ENCODE results near the gene EPHA10. TPM values are rescaled to one million over a fixed set of nuclear protein-coding genes. Genes with fewer than 3 reads are reported as not detected.

Gene EPHA10
- total RNA-seq, 2 donors from 2014 or later = 0.14 to 3.0 TPM

DNA sequence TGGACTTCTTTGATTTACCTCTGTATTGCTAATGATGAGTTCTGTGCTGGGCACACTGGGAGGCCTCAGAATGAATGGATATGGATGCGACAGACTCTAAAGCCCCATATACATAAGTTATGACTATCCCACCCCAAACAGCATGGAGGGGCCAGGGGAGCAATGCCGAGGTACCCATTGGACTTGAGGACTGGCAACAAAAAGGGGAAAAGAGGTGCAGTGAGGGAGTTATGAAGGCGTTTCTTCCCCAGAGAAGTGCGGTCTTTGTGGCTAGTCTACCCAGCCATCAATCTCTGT, 87.8 kb downstream of the EPHA10 start:
- DNase-seq (ENCODE audit: low spot score in 2 of 2) = no peak
- H3K36me3 Mint-ChIP-seq = no peaks in the 10 kb centered on the region
- peak overlapping the region in 1 of 2 donors; percentile 52 for H3K27ac Mint-ChIP-seq
- ATAC-seq = no peak
- H3K9me3 Mint-ChIP-seq = no peaks in the 10 kb centered on the region

DNA sequence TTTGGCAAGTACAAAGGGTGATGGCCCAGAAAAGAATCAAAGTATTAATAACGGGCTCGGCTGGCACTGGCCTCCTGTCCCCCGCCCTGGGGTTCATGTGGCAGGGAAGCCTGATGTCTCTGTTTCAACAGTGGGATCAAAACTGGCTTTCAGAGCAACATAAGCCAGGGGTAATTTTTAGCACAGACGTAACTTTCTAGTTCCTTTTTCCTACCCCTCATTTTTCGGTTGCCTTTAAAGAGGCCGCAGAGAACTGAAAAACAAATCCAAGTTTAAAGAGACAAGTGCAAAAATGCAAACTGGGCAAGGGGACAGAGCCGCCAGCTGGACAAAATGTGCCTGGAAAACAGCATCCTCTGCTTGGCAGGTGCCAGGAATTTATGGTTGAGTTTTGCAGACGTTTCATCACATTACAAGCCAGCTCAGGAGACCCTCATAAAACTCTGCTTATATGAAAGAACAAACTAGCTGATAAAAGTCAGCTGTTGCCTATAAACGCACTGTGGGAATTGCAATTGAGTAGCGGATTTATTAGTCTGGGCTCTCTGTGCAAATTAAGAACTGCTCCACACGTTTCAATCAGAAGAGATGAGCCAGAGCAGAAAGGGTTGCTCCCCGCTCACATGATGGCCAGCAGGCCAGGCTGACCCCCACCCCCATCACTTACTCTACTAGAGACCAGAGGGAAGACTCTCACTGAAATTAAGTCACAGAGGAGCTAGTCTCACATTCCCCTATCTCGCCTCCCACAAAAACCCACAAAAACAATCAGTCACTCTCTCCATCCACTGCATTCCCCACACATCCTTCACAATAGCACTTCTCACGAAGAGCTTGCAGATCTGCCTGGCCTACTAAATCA, 88.4 kb downstream of the EPHA10 start:
- DNase-seq (ENCODE audit: low spot score in 2 of 2) (no peak), ATAC-seq (no peak)
- H3K27ac Mint-ChIP-seq = no peak overlapping the region
- no peaks in the 10 kb centered on the region for H3K36me3 Mint-ChIP-seq
- no peaks in the 10 kb centered on the region for H3K9me3 Mint-ChIP-seq

DNA sequence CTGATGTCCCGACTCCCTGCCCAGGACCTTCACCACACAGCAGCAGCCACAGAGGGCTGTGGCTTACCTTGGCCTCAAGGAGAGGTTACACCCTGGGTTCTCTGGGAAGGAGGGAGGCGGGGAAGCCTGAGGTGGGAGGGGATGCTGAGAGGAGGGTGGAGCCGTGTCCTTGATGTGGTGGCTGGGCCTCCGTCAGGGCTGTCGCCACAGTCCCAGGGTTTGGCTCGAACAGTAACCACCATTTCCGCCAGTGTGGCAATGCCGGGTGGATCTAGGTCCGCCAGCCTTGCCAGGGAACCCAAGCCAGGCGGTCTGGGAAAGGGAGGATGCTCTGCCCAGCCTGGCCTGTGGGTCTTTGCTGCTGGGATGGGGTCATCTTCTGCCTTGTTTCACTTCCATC, 91.0 kb downstream of the EPHA10 start:
- Mint-ChIP-seq H3K9me3 (no peaks in the 10 kb centered on the region), H3K36me3 (no peaks in the 10 kb centered on the region), H3K27ac (peak overlapping the region; percentile 21 to 25)
- peak; percentile 95 for ATAC-seq
- peak; percentile 57 to 78 for DNase-seq (ENCODE audit: low spot score in 2 of 2)

DNA sequence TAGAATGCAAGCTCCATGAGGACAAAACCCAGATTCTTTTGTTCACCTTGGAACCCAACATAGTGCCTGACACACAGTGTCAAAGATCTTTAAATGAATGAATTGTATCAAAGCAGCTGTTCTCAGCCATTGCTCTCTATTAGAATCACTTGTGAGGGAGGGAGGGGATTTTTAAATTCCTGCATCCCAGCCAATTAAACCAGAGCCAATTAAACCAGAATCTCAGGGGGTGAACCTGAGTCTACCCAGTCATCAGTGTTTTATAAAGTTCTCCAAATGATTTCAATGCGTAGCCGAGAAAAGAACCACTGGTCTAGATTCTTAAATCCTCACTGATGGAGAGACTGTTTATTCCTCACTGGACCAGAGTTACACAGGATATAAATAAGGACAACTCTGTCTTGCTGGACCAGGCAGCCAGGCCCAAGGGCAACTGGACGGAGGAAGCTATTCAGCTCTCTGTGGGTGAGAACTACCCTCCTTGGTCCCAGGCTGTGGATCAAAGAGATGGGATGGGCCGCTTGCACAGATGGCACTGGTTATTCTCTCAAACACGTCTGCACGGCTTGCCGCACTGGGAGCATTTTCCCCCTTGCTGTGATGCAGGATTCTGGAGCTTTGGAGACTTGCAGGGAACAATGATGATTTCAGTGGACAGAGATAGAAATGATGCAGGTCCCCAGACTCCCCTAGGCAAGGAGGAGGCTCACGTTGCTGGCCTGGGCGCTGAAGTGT, 92.6 kb downstream of the EPHA10 start:
- H3K36me3 Mint-ChIP-seq = no peaks in the 10 kb centered on the region
- H3K27ac Mint-ChIP-seq = no peak overlapping the region
- ATAC-seq (no peak), DNase-seq (ENCODE audit: low spot score in 2 of 2) (no peak)
- H3K9me3 Mint-ChIP-seq = no peaks in the 10 kb centered on the region

DNA sequence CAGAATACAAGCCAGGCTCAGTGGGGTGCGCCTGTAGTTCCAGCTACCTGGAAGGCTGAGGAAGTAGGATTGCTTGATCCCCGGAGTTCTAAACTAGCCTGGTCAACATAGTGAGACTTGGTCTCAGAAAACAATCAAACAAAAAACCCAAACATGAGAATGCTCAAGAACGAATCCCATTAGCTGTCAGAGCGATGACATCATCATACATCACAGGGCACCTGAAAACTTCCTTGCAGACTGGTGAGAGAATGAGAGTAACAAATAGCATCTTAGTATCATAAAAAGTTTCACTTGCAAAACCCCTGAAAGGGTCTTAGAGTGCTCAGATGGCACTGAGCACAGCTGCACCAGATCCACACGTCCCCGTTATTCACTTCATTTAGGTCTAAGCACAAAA, 93.7 kb downstream of the EPHA10 start:
- Mint-ChIP-seq H3K36me3 (no peaks in the 10 kb centered on the region), H3K27ac (no peak overlapping the region), H3K9me3 (no peaks in the 10 kb centered on the region)
- ATAC-seq = no peak
- no peak for DNase-seq (ENCODE audit: low spot score in 2 of 2)

DNA sequence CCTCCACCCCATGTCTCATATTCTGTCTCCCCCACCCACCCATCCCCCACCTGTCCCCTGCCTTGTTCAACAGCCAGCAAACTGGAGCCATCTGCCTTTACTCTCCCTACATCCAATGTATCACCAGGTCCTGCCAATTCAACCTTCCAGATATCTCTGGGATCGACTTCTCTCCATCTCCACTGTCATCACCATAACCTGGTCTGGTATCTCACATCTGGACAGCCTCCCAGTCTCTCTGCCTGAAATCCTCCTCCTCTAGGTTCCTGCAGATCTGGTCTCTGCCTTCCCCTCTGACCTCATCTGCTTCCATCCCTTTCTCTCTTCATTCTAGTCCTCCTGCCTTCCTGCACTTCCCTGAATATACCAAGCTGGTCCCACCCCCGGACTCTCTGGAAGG, 94.8 kb downstream of the EPHA10 start:
- ATAC-seq (no peak), DNase-seq (ENCODE audit: low spot score in 2 of 2) (no peak)
- Mint-ChIP-seq H3K9me3 (no peaks in the 10 kb centered on the region), H3K27ac (no peak overlapping the region), H3K36me3 (no peaks in the 10 kb centered on the region)

DNA sequence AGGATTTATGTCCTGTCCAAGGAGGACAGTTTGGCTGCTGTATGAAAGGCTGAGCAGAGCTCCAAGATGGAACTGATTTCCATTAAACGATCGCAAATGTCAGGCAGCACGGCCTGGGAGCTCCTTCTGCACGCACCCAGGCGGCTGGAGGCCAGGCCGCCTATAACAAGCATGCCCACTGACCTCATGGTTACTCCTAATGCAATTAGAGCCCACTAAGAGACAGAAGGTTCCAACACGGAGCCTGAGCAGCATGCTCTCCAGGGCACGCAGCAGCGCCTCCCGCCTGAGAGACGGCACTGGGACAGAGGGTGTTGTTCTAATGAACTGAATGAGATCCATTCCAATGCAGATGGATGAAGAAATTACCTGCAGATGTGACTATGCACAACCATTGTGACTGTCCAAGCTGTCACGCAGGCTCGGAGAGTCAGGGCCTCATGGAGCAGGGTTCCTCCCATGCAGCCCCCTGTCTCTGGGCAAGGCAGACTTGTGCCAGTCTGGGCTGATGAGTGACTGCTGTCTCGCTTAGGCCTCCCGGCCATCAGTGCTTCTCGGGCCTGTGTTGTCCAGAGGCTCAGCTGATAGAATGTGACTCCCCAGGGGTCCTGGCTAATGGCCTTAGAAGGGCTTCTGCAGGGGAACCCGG, 97.8 kb downstream of the EPHA10 start:
- Mint-ChIP-seq H3K9me3 (no peaks in the 10 kb centered on the region), H3K36me3 (no peaks in the 10 kb centered on the region), H3K27ac (no peak overlapping the region)
- DNase-seq (ENCODE audit: low spot score in 2 of 2) (no peak), ATAC-seq (no peak)

DNA sequence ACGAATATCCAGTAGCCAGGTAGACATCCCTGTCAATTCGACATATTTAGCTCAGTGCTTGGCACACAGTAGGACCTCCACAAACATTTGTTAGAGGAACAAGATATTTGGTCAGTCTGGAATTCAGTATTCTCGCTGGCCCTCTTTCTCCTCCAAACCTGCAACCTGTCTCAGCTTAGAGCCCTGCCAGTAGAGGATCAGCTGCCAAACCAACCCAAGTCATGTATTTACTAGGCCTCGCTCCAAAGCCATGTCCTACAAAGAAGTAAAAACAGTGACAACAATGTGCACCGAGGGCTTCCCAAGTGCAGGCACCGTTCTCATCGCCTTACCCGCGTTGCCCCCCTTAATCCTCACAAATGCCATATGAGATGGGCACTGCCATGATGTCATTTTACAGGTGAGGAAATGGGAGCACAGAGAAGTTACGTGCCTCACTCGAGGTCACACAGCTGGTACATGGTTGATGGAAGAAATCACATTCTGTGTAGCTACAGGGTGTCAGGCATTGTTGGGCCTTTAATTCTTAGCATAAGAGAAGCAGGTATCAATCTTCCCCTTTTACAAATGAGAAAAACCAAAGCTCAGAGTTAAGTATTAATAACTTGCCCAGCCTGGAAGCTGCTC, 98.6 kb downstream of the EPHA10 start:
- H3K9me3 Mint-ChIP-seq = no peaks in the 10 kb centered on the region
- H3K27ac Mint-ChIP-seq = no peak overlapping the region
- no peak for DNase-seq (ENCODE audit: low spot score in 2 of 2)
- H3K36me3 Mint-ChIP-seq = no peaks in the 10 kb centered on the region
- no peak for ATAC-seq

Other genes with a start within 250 kb of the EPHA10 start
- gene SNIP1, start 210.8 kb downstream of the EPHA10 start, total RNA-seq = 10 to 100 TPM; 22.1 to 29.5 TPM
- not detected for gene DNALI1, start 208.2 kb downstream of the EPHA10 start, total RNA-seq
- gene GNL2, start 169.2 kb downstream of the EPHA10 start, total RNA-seq = 10 to 100 TPM; 70.3 to 75.7 TPM
- gene RSPO1, start 130.2 kb downstream of the EPHA10 start, total RNA-seq = not detected
- 10 to 100 TPM; 60.7 to 82.2 TPM for gene CDCA8, start 72.6 kb downstream of the EPHA10 start, total RNA-seq
- 1 to 10 TPM; 1.0 to 3.1 TPM for gene MANEAL, start 28.7 kb upstream of the EPHA10 start, total RNA-seq
- gene C1orf122, start 42.7 kb upstream of the EPHA10 start, total RNA-seq = 10 to 100 TPM; 18.8 to 21.4 TPM
- gene YRDC, start 43.1 kb upstream of the EPHA10 start, total RNA-seq = 10 to 100 TPM; 25.7 to 39.3 TPM
- gene MTF1, start 94.5 kb upstream of the EPHA10 start, total RNA-seq = 10 to 100 TPM; 21.0 to 23.4 TPM
- 10 to 100 TPM; 34.2 to 52.7 TPM for gene INPP5B, start 181.9 kb upstream of the EPHA10 start, total RNA-seq
- 10 to 100 TPM; 92.9 to 99.3 TPM for gene SF3A3, start 224.9 kb upstream of the EPHA10 start, total RNA-seq
- 10 to 100 TPM; 17.9 to 39.0 TPM for gene FHL3, start 240.4 kb upstream of the EPHA10 start, total RNA-seq
- gene UTP11, start 247.6 kb upstream of the EPHA10 start, total RNA-seq = 10 to 100 TPM; 55.7 to 92.2 TPM